Uterus (tissue), 2 donors: ENCODE data around the gene MYOC.

Experiments
- POLR2A ChIP-seq, 2 donors: fragments of 450-650 bp; IDR thresholded peaks; one replicate each; pipeline ENCODE4 v1.6.1; 2016; ENCODE audit warnings: antibody characterized with exemption in 2 of 2, mild to moderate bottlenecking in 1 of 2, moderate library complexity in 1 of 2
- TF ChIP-seq, protein P1 (sequence below), 4 experiments: fragments of 200-600 bp in 2 of 4; fragments of 450-650 bp in 2 of 4; sonication (generic) in 2 of 4; IDR thresholded peaks; one replicate each; pipeline ENCODE4 v1.5.1; 2016 to 2019; ENCODE audit warnings: antibody characterized with exemption in 4 of 4, mild to moderate bottlenecking in 2 of 4, moderate library complexity in 1 of 4

DNA sequence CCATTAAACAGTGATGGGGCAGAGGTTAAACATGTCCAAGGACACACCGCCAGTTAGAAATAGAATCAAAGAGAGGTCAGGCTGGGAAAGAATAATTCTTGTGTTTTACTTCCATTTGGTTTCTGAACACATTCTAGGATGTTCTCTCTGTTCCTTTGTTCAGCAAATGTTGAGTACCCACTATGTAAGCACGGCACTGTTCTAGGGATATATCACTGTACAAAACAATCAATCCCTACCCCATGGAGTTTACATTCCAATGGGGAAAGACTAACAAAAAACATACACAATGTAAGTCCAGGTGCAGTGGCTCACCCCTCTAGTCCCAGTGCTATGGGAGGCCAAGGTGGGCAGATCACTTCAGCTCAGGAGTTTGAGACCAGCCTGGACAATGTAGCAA, 24.3 kb downstream of the MYOC start:
- TF ChIP-seq, protein P1, sequence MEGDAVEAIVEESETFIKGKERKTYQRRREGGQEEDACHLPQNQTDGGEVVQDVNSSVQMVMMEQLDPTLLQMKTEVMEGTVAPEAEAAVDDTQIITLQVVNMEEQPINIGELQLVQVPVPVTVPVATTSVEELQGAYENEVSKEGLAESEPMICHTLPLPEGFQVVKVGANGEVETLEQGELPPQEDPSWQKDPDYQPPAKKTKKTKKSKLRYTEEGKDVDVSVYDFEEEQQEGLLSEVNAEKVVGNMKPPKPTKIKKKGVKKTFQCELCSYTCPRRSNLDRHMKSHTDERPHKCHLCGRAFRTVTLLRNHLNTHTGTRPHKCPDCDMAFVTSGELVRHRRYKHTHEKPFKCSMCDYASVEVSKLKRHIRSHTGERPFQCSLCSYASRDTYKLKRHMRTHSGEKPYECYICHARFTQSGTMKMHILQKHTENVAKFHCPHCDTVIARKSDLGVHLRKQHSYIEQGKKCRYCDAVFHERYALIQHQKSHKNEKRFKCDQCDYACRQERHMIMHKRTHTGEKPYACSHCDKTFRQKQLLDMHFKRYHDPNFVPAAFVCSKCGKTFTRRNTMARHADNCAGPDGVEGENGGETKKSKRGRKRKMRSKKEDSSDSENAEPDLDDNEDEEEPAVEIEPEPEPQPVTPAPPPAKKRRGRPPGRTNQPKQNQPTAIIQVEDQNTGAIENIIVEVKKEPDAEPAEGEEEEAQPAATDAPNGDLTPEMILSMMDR (IDR thresholded peaks at IDR 0.05) = no peak
- TF ChIP-seq POLR2A (IDR thresholded peaks at IDR 0.05) = no peak
